HG02678 (cell line): ENCODE measurements around the gene KCNIP1.
A peak's percentile ranks its signal among the peaks of the same experiment; 100 is the strongest.

Experiments used
- ATAC-seq: cut with Tn5 transposase; IDR thresholded peaks from one replicate; pipeline ENCODE4 v1.9.1; 2021; ENCODE audit warnings: mild to moderate bottlenecking, moderate library complexity; ENCODE audit not compliant: unreplicated experiment

KCNIP1 gene

GRCh38 chr5:170639221-170639925 lies 135.6 kb downstream of the KCNIP1 start:
- no peak for ATAC-seq

GRCh38 chr5:170640731-170641588 lies 137.1 kb downstream of the KCNIP1 start:
- no peak for ATAC-seq

GRCh38 chr5:170641589-170642031 lies 137.8 kb downstream of the KCNIP1 start:
- no peak for ATAC-seq

GRCh38 chr5:170642066-170642735 lies 138.4 kb downstream of the KCNIP1 start:
- no peak for ATAC-seq

- no peak for ATAC-seq
Measured at GRCh38 chr5:170642776-170643436, 139.1 kb downstream of the KCNIP1 start.

GRCh38 chr5:170643591-170643990 lies 139.8 kb downstream of the KCNIP1 start:
- no peak for ATAC-seq

GRCh38 chr5:170644501-170644900 lies 140.7 kb downstream of the KCNIP1 start:
- ATAC-seq = no peak

- no peak for ATAC-seq
Measured at GRCh38 chr5:170648541-170648940, 144.7 kb downstream of the KCNIP1 start.

GRCh38 chr5:170650850-170651249 lies 147.0 kb downstream of the KCNIP1 start:
- no peak for ATAC-seq

GRCh38 chr5:170651604-170652277 lies 147.9 kb downstream of the KCNIP1 start:
- no peak for ATAC-seq

GRCh38 chr5:170655476-170655875 lies 151.7 kb downstream of the KCNIP1 start:
- ATAC-seq = no peak

GRCh38 chr5:170655920-170656319 lies 152.1 kb downstream of the KCNIP1 start:
- ATAC-seq = no peak

GRCh38 chr5:170656346-170656745 lies 152.5 kb downstream of the KCNIP1 start:
- ATAC-seq = no peak

- no peak for ATAC-seq
Measured at GRCh38 chr5:170660531-170660930, 156.7 kb downstream of the KCNIP1 start.

GRCh38 chr5:170662966-170663365 lies 159.1 kb downstream of the KCNIP1 start:
- ATAC-seq = no peak

- ATAC-seq = no peak
Measured at GRCh38 chr5:170678811-170679210, 175.0 kb downstream of the KCNIP1 start.

- ATAC-seq = peak; percentile 62
Measured at GRCh38 chr5:170681013-170681433, 177.2 kb downstream of the KCNIP1 start.

GRCh38 chr5:170691657-170692056 lies 187.8 kb downstream of the KCNIP1 start:
- ATAC-seq = no peak

GRCh38 chr5:170693701-170694100 lies 189.9 kb downstream of the KCNIP1 start:
- no peak for ATAC-seq

GRCh38 chr5:170694911-170695310 lies 191.1 kb downstream of the KCNIP1 start:
- ATAC-seq = no peak
